GM18907 (cell line): ENCODE results near the gene NCAPG.

Experiments
- ATAC-seq: cut with Tn5 transposase; IDR thresholded peaks from one replicate; pipeline ENCODE4 v1.9.1; 2021; ENCODE audit warnings: mild to moderate bottlenecking, moderate library complexity; ENCODE audit not compliant: unreplicated experiment

Gene NCAPG

DNA sequence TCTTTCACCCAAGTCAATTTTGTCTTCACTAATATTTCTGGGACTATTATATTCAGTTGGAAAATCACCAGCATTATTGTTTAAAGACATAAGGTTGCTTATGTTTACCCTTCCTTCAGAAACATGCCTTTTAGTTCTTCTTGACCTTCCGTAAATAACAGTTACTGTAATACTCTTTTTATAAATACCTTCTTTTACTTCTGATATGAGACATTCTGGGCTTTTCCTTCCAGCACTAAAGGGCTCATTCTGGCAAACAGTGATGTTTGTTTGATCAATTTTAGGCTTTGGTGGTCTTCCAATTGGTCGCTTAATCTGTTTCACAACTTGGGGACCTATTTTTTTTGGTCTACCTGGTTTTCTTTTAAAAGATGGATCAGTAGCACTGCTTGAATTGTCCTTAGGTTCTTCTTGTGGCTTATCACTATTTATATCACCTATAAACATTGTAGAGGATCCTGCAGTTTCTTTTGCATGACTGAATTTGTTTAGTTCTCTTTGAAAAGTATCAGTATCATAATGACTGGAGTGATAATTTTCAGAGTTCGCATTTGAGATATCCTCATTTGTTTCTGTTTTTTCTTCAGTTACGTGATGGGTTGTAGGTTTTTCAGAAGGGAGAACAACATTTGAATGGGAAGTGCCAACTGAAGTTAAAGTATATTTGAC is 64.8 kb downstream of the NCAPG start:
- ATAC-seq, result peak; percentile 93

DNA sequence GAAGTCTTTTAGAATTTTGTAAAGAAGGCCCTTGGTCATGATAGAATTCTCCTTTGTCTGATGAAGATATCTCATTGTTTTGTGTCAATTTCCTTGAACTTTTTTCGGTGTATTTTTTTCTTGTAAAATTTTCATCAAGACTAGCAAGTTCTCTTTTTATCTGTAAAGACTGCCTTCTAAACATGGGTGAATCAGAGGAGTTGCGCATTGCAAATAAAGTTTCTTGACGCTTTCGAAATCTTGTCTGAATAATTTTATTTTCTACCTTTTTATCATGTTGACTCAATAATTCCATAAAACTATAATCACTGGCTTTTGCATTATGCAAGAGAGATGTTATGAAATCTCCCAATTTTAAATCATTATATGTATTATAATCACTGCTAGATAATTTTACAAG is 66.2 kb downstream of the NCAPG start:
- ATAC-seq, result no peak

DNA sequence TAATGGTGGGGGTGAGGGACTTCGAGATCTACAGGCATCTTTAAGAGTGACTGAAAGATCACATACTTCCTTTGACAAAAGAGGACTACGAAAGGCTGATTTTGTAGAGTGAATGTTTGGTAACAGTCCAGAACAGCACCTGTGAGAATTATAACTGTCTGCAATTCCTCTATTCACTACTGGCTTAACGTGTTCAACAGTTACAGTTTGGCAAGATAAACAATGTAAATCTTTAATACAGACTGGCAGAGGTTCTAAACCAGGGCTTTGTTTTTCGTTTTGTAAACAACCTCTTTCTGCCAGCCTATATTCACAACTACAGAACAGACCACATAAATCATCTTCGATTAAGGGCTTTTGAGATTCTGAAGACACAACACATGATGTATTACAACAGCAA is 66.9 kb downstream of the NCAPG start:
- ATAC-seq, result no peak

DNA sequence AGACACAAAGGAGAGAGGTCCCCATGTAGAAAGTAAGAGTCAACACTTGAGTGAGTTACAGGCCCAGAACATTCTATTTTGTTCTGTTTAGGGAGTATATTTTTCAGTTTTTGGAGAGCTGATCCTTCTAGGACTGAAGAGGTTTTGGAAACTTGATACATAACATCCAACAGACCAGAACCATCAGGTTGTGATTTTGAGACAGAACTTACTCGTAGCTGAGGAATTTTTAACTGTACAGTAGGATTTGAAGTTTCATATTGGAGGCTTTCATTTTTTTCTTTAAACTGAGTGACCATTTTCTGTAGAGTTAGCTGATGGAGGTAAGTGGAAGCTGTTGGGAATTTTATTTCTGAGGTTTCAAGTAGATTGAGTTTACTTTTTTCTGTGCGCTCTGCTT is 73.3 kb downstream of the NCAPG start:
- no peak for ATAC-seq

DNA sequence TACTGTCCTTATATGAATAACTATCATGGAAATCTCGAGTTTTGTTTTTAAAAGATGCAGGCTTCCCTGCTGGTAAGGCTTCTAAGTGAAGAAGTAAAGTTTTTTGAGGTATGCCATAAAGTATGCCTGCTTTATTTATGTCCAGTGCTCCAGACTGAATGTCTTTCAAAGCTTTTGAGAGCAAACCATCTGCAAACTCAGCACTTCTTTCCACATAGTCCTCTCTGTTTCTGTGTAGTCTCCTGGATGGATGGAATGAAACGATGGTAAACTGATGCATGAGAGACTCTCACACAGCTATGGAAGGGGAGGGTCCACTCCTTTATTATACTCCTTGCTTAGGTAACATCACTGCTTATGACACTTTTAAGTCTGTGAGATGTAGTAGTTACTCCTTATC is 73.7 kb downstream of the NCAPG start:
- no peak for ATAC-seq

DNA sequence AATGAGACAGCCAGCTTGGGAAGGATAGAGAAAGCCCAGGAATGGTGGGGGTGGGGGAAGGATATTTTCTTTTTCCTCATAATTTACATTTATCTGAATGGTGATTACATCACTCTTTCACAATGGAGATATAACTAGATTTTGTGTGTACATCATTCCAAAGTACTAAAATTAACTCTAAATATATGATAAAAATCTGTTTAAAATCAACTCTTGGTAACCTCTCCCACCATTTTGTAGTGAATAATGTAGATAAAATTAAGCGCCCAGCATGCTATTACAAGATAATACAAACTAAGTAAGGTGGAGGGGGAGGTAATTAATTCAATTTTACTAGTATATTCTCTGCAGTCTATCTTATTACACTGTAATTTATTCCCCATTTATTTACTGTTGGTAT is 78.9 kb downstream of the NCAPG start:
- ATAC-seq, result no peak

DNA sequence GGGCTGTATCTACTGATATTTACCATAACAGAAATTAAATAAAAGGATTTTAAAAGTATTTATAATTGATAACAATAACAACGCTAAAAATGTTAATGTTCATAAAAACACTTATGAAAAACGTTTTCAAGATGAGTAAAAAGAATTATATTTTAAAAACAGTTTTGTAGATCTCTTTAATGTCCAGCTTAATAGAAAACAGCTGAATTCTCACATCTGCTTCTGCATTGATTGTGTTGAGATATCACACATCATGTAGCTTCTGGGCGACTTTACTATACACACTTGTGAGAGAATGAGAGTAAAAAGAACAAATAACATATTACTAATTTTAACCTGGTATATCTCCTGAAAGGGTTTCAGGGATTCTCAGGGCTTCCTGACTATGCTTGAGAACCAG is 83.6 kb downstream of the NCAPG start:
- no peak for ATAC-seq
